ENCODE results near the gene GIGYF2.

GRCh38 chr2:232896111-232896510 is 199.0 kb downstream of the GIGYF2 start:
- TF ChIP-seq CTCF (IDR thresholded peaks at IDR 0.05 in 2 of 3, conservative IDR thresholded peaks at IDR 0.05 in 1 of 3; ENCODE audit: borderline replicate concordance in 1 of 3, insufficient read depth in 1 of 3, low read depth in 2 of 3, low read length in 2 of 3) (no peak), YY1 (IDR thresholded peaks at IDR 0.05; ENCODE audit: extremely low read depth, insufficient replicate concordance, low read depth, low read length) (no peak), TCF7L2 (IDR thresholded peaks at IDR 0.05; ENCODE audit: borderline replicate concordance, extremely low read depth, insufficient read depth, insufficient read length) (no peak), POLR2AphosphoS5 (IDR thresholded peaks at IDR 0.05; ENCODE audit: low read depth, low read length) (no peak), CEBPB (IDR thresholded peaks at IDR 0.05; ENCODE audit: low read depth) (no peak), SIN3A (IDR thresholded peaks at IDR 0.05; ENCODE audit: low read depth) (no peak), EZH2 (IDR thresholded peaks at IDR 0.05) (no peak), ZNF274 (IDR thresholded peaks at IDR 0.05; ENCODE audit: low read depth, low read length) (no peak), FOSL1 (IDR thresholded peaks at IDR 0.05; ENCODE audit: low read depth) (no peak), POLR2A (IDR thresholded peaks at IDR 0.05; ENCODE audit: borderline replicate concordance, extremely low read depth, insufficient read depth, insufficient read length) (no peak), RAD21 (IDR thresholded peaks at IDR 0.05; ENCODE audit: low read depth) (no peak), ZFX (IDR thresholded peaks at IDR 0.05) (no peak)
- TF ChIP-seq, protein P1, sequence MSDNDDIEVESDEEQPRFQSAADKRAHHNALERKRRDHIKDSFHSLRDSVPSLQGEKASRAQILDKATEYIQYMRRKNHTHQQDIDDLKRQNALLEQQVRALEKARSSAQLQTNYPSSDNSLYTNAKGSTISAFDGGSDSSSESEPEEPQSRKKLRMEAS (IDR thresholded peaks at IDR 0.05) = no peak

Measured in HCT116 (cell line).